Fibroblast of the aortic adventitia (primary cell): Measurements from ENCODE around the gene MATN1. TPM values are rescaled to one million over a fixed set of nuclear protein-coding genes. Genes with fewer than 3 reads are reported as not detected.

Experiments used
- DNase-seq: peaks from one replicate; pipeline ENCODE4 v3.0.0-alpha.2; 2010; ENCODE audit warnings: low read depth
- H3K4me3 ChIP-seq: 2 replicates; pipeline ENCODE4 v1.5.1; 2011; ENCODE audit warnings: low read depth, mild to moderate bottlenecking, control low read depth, low read length, moderate library complexity
- total RNA-seq: library from RNA; depleted of rRNA; stranded (reverse); fragments of >200 nt; gene quantifications from 2 replicates; pipeline ENCODE4 v1.2.3, GENCODE V29; 2012; ENCODE audit warnings: low replicate concordance
- TF ChIP-seq, protein P1 (sequence below): IDR thresholded peaks from 2 replicates; pipeline ENCODE4 v1.5.1; 2011; ENCODE audit warnings: mild to moderate bottlenecking, low read length, control low read depth, inconsistent platforms; ENCODE audit not compliant: insufficient read depth

The MATN1 gene
- total RNA-seq, 1 donor, result 0.18 TPM

- no peak overlapping the region for H3K4me3 ChIP-seq
- TF ChIP-seq, protein P1, sequence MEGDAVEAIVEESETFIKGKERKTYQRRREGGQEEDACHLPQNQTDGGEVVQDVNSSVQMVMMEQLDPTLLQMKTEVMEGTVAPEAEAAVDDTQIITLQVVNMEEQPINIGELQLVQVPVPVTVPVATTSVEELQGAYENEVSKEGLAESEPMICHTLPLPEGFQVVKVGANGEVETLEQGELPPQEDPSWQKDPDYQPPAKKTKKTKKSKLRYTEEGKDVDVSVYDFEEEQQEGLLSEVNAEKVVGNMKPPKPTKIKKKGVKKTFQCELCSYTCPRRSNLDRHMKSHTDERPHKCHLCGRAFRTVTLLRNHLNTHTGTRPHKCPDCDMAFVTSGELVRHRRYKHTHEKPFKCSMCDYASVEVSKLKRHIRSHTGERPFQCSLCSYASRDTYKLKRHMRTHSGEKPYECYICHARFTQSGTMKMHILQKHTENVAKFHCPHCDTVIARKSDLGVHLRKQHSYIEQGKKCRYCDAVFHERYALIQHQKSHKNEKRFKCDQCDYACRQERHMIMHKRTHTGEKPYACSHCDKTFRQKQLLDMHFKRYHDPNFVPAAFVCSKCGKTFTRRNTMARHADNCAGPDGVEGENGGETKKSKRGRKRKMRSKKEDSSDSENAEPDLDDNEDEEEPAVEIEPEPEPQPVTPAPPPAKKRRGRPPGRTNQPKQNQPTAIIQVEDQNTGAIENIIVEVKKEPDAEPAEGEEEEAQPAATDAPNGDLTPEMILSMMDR, result no peak
- DNase-seq, result no peak
Measured at GRCh38 chr1:30680429-30680828, 43.0 kb downstream of the MATN1 start.

GRCh38 chr1:30679976-30680305 is 43.4 kb downstream of the MATN1 start:
- no peak overlapping the region for H3K4me3 ChIP-seq
- no peak for DNase-seq
- TF ChIP-seq, protein P1, result no peak

GRCh38 chr1:30679201-30679975 is 44.0 kb downstream of the MATN1 start:
- no peak for DNase-seq
- TF ChIP-seq, protein P1, result no peak
- H3K4me3 ChIP-seq, result no peak overlapping the region

DNA sequence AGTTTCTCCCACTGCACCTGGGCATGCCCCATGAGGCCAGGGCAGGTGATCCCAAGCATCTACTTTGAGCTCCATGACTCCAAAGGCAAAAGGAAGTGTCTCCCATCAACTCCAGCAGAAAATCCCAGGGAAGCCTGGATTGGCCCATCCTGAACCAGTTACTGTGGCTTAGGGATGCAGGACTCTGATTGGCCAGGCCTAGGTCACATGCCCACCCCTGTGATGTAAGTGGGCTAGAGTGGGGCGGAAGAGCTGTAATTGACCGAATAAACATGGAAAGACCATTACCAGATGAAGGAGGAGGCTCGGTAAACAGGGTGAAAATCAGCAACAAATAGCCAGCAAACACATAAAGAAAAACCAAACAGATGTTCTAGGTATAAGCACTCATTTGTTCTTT is 45.2 kb downstream of the MATN1 start:
- no peak for DNase-seq
- no peak overlapping the region for H3K4me3 ChIP-seq
- TF ChIP-seq, protein P1, result no peak

DNA sequence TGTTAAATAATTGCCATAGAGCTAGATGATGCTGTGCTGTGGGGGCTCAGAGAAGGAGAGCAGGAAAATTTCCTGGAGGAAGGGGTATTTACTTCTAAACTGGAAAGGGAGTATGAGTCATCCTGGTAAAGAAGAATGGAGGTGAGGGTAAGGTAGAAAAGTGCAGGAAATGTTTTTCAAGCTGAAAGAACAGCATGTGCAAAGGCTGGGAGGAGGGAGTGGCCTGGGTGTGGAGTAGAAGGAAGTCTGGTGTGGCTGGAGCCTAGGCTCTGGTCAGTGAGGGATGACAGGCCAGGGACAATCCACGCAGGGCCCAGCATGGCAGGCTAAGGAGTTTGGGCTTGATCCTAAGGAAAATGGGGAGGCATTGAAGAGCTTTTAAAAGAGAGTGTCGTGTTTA is 45.9 kb downstream of the MATN1 start:
- DNase-seq, result no peak
- TF ChIP-seq, protein P1, result no peak
- no peak overlapping the region for H3K4me3 ChIP-seq

DNA sequence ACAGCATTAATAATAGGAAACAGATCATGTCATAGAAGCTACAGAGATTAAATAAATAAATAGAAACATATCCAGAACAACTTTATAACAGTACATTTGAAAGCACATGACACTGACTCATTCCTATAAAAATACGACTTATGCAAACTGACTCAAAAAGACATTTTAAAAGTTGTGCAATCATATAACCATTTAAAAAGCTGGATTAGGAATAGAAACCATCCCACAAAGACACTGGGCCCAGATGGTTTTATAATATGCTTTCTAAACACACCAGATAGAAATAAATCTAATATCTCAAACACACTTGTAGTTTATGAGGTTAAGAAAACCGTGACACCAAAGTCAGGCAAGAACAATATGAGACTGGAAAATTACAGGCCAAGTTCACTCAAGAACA is 47.6 kb downstream of the MATN1 start:
- no peak overlapping the region for H3K4me3 ChIP-seq
- DNase-seq, result peak; percentile 84
- TF ChIP-seq, protein P1, result no peak

DNA sequence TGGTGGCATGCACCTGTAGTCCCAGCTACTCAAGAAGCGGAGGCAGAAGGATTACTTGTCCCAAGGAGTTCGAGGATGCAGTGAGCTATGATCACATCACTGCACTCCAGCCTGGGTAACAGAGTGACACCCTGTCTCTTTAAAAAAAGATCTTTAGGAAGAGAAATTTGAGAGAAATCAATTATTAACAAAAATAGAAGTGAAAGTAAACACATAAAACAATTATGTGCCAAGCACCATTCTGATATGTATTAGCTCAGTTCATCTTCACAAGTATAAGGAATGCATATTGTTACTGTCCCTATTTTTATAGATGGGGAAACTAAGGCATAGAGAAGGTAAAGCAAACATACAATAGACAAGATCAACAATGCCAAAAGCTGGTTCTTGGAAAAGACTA is 48.1 kb downstream of the MATN1 start:
- H3K4me3 ChIP-seq, result no peak overlapping the region
- no peak for DNase-seq
- TF ChIP-seq, protein P1, result no peak
